GM15510 (cell line): ENCODE measurements around the gene KANTR.

ENCODE experiments used
- POLR2A ChIP-seq: IDR thresholded peaks from 3 replicates; pipeline ENCODE4 v1.6.1; 2011; ENCODE audit warnings: borderline replicate concordance; ENCODE audit not compliant: insufficient read length; ENCODE audit errors: extremely low read depth

KANTR gene

DNA sequence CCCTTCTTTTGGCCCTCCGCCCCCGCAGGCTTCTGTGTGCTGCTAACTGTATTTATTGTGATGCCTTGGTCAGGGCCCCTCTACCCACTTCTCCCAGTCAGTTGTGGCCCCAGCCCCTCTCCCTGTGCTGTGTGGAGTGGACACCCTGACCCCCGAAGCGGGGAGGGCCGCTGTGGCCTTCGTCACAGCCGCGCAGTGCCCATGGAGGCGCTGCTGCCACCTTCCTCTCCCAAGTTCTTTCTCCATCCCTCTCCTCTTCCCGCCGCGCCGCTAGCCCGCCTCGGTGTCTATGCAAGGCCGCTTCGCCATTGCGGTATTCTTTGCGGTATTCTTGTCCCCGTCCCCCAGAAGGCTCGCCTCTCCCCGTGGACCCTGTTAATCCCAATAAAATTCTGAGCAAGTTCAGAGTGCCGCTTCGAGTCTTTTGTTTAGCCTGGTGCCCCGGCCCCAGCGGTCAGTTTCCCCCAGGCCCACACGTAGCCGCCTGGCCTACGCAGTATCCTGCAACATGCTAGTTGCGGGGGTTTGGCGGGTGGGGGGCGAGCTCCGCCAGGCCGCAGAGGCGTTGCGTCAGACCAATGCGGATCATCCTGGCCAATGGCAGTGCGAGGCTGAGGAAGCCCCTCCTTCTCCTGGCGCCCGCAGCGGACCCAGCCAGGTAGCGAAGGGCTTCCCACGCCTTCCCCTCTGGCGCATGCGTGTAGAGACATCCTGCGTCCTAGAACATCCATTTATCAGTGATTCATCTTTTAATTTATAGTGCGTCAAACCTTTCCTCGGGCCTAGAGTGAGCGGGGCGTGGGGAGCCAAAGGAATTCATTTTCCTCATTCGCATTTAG lies 5.6 kb upstream of the KANTR start:
- peak; percentile 27 for TF ChIP-seq POLR2A

GRCh38 chrX:53089224-53089842 lies 4.6 kb upstream of the KANTR start:
- TF ChIP-seq POLR2A, result no peak

GRCh38 chrX:53089925-53090324 lies 4.0 kb upstream of the KANTR start:
- no peak for TF ChIP-seq POLR2A

DNA sequence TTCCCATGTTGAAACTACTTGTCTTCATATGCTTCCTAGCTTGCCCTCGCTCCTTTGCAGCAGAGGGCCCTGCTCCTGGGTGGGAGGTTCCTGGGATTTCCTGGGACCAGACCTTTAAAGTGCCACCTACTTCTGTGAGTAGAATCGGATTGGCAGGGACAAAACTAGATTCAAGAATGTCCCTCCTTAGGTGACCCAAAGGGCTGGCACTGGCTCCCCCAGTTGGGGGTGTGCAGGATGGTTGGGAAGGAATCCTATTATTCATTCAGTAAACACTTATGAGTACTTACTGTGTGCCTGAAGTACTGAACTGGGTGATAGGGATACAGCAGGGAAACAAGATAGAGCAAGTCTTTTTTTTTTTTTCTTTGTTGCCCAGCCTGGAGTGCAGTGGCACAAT lies 2.6 kb upstream of the KANTR start:
- TF ChIP-seq POLR2A, result no peak

DNA sequence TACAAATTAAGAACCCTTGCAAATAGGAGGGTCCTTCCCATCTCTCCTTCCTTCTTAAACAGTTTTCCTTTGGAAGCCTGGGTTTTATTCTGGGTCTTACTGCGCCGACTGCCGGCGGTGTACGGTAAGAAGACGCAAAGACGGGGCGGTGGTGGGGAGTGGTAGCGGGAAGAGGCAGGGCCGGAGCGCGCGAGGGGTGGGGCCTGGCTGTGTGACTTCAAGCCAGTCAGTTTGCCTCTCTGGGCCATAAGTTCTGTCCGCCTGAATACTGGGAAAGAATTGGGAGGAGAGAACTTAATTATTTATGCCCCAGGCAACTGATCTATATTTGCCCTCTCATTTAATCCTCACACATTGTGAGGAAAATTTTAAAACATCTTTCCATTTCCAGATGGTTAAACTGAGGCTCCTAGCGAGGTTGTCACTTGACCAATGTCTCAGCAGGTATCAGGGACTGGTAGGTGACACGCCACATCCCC lies 726 bp upstream of the KANTR start:
- TF ChIP-seq POLR2A, result no peak

GRCh38 chrX:53094582-53094905 lies 602 bp downstream of the KANTR start:
- no peak for TF ChIP-seq POLR2A

GRCh38 chrX:53095796-53096195 lies 1.9 kb downstream of the KANTR start:
- TF ChIP-seq POLR2A, result no peak

- no peak for TF ChIP-seq POLR2A
These were observed 21.1 kb downstream of the KANTR start for GRCh38 chrX:53114864-53115549.

- TF ChIP-seq POLR2A, result no peak
These were observed 21.6 kb downstream of the KANTR start for GRCh38 chrX:53115550-53115874.

GRCh38 chrX:53116101-53116500 lies 22.2 kb downstream of the KANTR start:
- no peak for TF ChIP-seq POLR2A

- TF ChIP-seq POLR2A, result no peak
These were observed 28.1 kb downstream of the KANTR start for GRCh38 chrX:53122013-53122412.

DNA sequence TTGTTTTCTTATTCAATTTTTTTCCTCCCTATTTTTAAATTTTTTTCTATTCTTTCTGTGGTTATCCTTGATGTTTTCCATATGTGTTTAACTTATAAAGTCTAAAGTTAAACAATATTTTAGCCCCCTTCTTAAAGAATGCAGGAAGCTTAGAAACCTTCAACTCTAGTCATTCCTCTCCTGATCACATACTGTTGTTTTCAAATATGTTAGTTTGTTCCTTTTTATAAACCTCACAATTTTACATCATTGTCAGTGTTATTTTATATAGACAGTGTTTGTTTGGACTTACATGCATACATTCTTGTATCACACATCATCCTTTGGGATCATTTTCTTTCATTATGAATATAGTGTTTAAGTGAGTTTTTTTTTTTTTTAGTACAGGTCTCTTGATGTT lies 31.6 kb downstream of the KANTR start:
- TF ChIP-seq POLR2A, result no peak

DNA sequence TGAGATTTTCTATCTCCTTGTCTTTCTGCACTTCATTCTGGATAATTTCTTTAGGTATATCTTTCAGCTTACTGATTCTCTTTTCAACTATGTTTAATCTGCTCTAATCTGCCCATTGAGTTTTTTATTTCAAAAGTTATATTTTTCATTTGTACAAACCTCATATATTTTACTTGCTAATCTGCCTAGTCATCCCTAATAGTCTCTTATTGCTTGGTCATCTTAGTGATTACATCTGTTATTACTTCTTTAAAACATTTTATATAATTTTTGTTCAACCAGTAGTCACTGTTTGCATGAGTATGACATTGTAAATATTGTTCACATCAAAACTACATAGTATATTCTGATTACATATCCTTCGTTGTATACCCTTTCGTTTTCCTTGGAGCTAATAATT lies 32.4 kb downstream of the KANTR start:
- no peak for TF ChIP-seq POLR2A

- no peak for TF ChIP-seq POLR2A
These were observed 34.3 kb downstream of the KANTR start for GRCh38 chrX:53128097-53128749.

GRCh38 chrX:53133400-53133799 lies 39.5 kb downstream of the KANTR start:
- no peak for TF ChIP-seq POLR2A

GRCh38 chrX:53135581-53135980 lies 41.6 kb downstream of the KANTR start:
- no peak for TF ChIP-seq POLR2A

DNA sequence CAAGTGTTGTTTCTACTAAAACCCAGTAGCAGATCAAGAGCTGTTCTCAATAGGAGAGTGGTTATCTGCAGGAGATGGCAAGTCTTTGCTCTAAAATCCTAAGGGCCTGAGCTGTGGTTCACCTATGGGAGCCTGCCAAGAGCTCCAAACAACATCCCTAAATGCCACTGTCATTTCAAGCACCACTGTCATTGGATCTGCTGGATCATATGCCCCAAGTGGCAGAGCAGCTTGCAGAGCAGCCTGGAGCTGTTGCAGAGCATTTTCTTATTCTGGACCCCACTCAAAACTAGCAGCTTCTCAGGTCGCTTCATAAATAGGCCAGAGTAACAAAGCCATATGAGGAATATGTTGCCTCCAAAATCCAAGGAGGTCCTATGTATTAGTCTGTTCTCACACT lies 59.6 kb downstream of the KANTR start:
- TF ChIP-seq POLR2A, result no peak
